WERI-Rb-1 (cell line): Measurements from ENCODE around the gene ZBTB7B.

Experiments used
- DNase-seq: peaks from one replicate; pipeline ENCODE4 v3.0.0-alpha.2; 2020
- H3K27ac ChIP-seq: fragments of 250-450 bp; sonication (Bioruptor Pico); 2 replicates; pipeline ENCODE4 v1.5.1; 2020; ENCODE audit warnings: mild to moderate bottlenecking, moderate library complexity
- H3K27me3 ChIP-seq: fragments of 250-450 bp; sonication (Bioruptor Pico); 2 replicates; pipeline ENCODE4 v1.5.1; 2021; ENCODE audit warnings: mild to moderate bottlenecking, low read depth, moderate library complexity; ENCODE audit not compliant: insufficient read depth, severe bottlenecking
- H3K36me3 ChIP-seq: fragments of 250-450 bp; sonication (Bioruptor Pico); 2 replicates; pipeline ENCODE4 v1.5.1; 2020; ENCODE audit warnings: mild to moderate bottlenecking, moderate library complexity
- H3K4me3 ChIP-seq: 2 replicates; pipeline ENCODE4 v1.5.1; 2011; ENCODE audit warnings: low read depth, mild to moderate bottlenecking, control low read depth, low read length
- H3K9me3 ChIP-seq: fragments of 250-450 bp; sonication (Bioruptor Pico); 2 replicates; pipeline ENCODE4 v1.5.1; 2021; ENCODE audit warnings: mild to moderate bottlenecking, moderate library complexity; ENCODE audit not compliant: severe bottlenecking
- TF ChIP-seq, protein P1 (sequence below): IDR thresholded peaks from 2 replicates; pipeline ENCODE4 v1.5.1; 2011; ENCODE audit warnings: low read depth, mild to moderate bottlenecking, control low read depth, inconsistent platforms, low read length

The ZBTB7B gene

DNA sequence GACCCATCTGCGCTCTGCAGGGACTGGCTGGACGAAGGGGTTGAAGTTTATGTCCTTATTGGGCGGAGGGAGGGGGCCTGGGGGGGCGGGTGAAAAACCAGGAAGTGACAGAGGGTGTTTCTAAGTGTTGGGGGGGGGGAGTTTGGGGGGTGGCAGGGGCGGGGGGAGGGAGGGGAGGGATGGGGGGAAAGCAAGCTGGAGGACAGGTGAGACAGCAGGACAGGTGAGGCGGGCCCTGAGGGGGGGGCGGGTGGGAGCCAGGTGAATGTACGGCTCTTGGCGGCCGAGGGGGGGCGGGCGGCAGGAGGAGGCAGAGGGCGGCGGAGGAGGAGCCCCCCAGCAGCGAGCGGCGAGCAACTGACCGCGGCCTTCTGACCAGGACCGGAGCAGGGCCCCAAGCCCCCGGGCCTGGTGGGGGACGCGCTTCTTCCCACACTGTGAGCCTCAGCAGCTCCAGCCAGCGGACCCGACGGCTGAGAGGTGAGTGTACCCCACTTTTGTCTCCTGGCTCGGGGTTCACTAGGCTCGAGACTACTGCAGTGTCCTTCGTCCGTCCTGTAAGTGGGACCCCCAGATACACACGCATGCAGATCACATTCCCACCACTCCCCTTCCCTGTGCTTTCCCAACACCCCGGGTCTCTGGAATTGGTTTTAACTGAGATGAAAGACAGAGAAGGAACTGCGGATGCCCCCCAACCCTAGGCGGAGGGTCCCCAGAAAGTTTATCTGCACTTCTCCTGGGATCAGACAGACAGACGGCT lies at the start of gene ZBTB7B:
TSS of gene ZBTB7B (plus strand) at position 339 of the 763 bp plus-strand sequence. CDS start 11,859 bp downstream, outside the sequence.
- H3K9me3 ChIP-seq, result no peaks in the 10 kb centered on the region
- no peaks in the 10 kb centered on the region for H3K27me3 ChIP-seq
- peak within 1 kb of the TSS; percentile 99 for H3K27ac ChIP-seq
- no peak for DNase-seq
- peaks cover 17% of the 10 kb centered on the region for H3K36me3 ChIP-seq
- peak within 1 kb of the TSS; percentile 73 for H3K4me3 ChIP-seq
- TF ChIP-seq, protein P1, sequence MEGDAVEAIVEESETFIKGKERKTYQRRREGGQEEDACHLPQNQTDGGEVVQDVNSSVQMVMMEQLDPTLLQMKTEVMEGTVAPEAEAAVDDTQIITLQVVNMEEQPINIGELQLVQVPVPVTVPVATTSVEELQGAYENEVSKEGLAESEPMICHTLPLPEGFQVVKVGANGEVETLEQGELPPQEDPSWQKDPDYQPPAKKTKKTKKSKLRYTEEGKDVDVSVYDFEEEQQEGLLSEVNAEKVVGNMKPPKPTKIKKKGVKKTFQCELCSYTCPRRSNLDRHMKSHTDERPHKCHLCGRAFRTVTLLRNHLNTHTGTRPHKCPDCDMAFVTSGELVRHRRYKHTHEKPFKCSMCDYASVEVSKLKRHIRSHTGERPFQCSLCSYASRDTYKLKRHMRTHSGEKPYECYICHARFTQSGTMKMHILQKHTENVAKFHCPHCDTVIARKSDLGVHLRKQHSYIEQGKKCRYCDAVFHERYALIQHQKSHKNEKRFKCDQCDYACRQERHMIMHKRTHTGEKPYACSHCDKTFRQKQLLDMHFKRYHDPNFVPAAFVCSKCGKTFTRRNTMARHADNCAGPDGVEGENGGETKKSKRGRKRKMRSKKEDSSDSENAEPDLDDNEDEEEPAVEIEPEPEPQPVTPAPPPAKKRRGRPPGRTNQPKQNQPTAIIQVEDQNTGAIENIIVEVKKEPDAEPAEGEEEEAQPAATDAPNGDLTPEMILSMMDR, result no peak

DNA sequence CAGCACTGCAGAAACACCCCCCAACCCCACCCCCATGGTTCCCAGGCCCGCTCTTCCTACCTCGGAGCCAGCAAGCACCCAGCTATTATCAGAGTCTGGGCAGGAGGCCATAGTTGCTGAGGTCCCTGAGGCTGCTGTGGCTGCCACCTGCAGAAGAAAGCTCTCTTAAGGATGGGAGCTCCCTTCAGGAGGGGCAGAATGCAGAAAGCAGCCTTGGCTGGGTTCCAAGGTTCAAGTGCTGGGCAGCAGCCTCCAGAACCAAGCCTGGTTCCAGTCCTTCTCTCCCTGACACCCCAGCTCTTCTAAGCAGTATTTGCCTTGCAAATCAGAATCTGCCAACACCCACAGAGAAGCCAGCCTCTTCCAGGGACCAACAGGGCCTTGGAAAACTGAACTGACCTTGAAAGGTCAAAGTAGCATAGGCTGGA lies 49.0 kb upstream of the ZBTB7B start:
- Histone ChIP-seq H3K9me3 (no peaks in the 10 kb centered on the region), H3K4me3 (no peak overlapping the region), H3K36me3 (peaks cover 36% of the 10 kb centered on the region), H3K27ac (no peak overlapping the region), H3K27me3 (no peaks in the 10 kb centered on the region)
- no peak for DNase-seq
- TF ChIP-seq, protein P1, result no peak

DNA sequence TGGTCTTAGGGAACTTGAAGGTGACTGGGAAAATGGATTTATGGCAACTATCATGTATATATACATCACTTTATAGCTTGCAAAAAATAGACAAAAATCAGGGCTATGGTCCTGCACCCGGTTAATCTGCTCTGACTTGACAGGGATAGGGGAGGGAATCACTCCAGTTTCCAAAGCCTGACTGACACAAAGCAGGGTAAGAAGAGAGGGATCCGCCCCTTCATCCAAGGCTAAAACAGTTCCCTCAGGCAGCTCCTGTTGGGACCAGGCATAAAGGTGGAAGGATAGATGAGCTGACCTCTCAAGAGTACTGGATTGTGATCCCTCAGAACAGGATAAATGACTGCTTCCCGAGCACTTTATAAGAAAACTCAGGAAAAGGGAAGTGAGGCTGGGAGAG lies 48.1 kb upstream of the ZBTB7B start:
- Histone ChIP-seq H3K27me3 (no peaks in the 10 kb centered on the region), H3K27ac (no peak overlapping the region; the same call in 1 of the 2 replicates), H3K9me3 (no peaks in the 10 kb centered on the region), H3K36me3 (peaks cover 39% of the 10 kb centered on the region), H3K4me3 (no peak overlapping the region)
- peak; percentile 74 for DNase-seq
- TF ChIP-seq, protein P1, result no peak

DNA sequence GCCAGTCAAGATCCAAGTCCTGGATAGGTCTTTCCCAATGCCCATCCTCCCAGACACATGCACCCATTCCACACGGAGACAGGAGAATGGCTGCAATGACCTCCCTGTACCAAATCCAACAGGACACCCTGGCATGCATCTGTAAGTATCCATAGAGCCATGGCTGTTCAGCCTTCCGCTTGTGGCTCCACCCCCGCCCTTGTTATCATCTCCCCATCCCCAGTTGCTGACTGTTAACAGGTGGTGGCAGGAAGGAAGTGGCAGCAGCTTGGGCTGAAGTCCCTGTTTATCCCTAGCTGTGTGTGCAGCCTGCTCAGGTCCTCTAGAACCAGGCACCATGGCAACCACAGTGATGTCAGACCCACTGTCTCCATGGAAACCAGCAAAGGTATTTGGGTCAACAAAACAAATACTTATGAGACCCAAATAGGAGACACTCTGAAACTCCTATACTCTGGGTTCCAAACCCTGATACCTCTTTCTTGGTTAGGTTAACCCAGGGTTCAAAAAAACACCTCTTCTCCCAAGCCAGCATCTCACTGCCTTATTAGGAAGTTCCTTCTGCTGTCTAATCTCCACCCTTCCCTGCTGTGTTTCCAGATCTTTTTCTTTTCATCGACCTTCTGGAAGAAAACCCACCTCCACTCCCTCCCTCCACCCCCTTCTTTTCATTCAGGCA lies 47.4 kb upstream of the ZBTB7B start:
- no peaks in the 10 kb centered on the region for H3K27me3 ChIP-seq
- TF ChIP-seq, protein P1, result no peak
- peak overlapping the region; percentile 58 for H3K4me3 ChIP-seq
- peaks cover 40% of the 10 kb centered on the region for H3K36me3 ChIP-seq
- peak overlapping the region; percentile 88 for H3K27ac ChIP-seq
- no peaks in the 10 kb centered on the region for H3K9me3 ChIP-seq
- DNase-seq, result peak; percentile 93

DNA sequence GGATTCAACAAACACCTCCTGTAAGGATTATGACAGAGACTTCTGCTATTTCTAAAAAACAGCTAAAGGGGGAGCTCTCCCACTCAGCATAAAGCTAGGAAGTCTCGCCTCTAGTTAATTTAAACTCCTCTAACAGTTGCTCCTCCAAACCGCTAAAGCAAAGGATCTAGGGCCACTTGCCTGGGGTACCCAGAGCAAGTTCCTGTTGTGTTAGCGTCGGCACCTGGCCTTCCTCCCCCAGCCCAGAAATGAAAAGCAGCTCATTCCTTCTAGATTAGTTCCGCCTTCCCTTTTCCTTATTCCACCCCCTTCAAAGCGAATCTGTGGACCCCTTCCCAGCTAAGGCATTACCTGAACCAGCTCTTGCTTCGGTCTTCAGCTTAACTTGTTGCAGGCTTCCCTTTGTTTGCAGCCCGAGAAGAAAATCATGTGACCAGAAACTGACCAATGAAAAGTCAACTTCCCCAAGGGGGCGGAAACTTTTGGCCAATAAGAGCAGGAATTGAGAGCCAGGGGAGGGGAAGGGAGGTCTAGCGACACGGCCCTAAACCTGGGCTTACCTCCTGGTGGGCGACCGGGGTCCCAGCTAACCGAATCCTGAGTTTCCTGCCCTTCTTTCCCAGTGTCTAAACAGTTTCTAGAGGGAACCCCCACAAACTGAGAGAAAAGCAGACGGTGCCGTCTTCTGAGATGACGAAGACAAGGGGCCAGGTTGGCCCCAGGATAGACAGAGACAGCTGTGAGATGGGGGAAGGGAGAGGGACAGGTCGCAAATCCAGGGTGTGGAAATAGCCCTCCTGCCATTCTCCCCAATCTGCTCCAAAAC lies 46.7 kb upstream of the ZBTB7B start, which contains the start of gene PBXIP1:
TSS of gene PBXIP1 (minus strand) at position 382 of the 826 bp plus-strand sequence. CDS start 2,378 bp downstream, outside the sequence.
- Histone ChIP-seq H3K27me3 (no peaks in the 10 kb centered on the region), H3K36me3 (peaks cover 35% of the 10 kb centered on the region), H3K27ac (peak within 1 kb of the TSS; percentile 88), H3K4me3 (peak within 1 kb of the TSS; percentile 58), H3K9me3 (no peaks in the 10 kb centered on the region)
- TF ChIP-seq, protein P1, result peak; percentile 27; the same call in 1 of the 2 replicates
- DNase-seq, result peak; percentile 98
